Neural progenitor cell (in vitro differentiated cells): ENCODE measurements around the gene SCAPER.

ENCODE experiments used
- CTCF ChIP-seq: fragments of 200-600 bp; sonication (generic); IDR thresholded peaks from 2 replicates; pipeline ENCODE4 v1.5.1; 2017; ENCODE audit warnings: antibody characterized with exemption, mild to moderate bottlenecking
- EZH2 ChIP-seq: fragments of 200-600 bp; sonication (generic); IDR thresholded peaks from 2 replicates; pipeline ENCODE4 v1.6.1; 2017; ENCODE audit warnings: antibody characterized with exemption, mild to moderate bottlenecking, moderate library complexity
- EZH2phosphoT487 ChIP-seq: fragments of 200-600 bp; sonication (generic); IDR thresholded peaks from 2 replicates; pipeline ENCODE4 v1.6.1; 2017; ENCODE audit warnings: antibody characterized with exemption

GRCh38 chr15:76812381-76812780 lies 92.8 kb downstream of the SCAPER start:
- TF ChIP-seq CTCF = no peak
- TF ChIP-seq EZH2 = no peak
- no peak for TF ChIP-seq EZH2phosphoT487
